ENCODE data around the gene CLN6. TPM values are rescaled to one million over a fixed set of nuclear protein-coding genes. Genes with fewer than 3 reads are reported as not detected.
A peak's percentile ranks its signal among the peaks of the same experiment; 100 is the strongest.

Gene CLN6
- total and polyA plus RNA-seq, 9 of the 15 experiments (the other 6 are each of a cell fraction or from before 2014, with no cell fraction given), result 0.71 to 53.3 (median 39.3) TPM

DNA sequence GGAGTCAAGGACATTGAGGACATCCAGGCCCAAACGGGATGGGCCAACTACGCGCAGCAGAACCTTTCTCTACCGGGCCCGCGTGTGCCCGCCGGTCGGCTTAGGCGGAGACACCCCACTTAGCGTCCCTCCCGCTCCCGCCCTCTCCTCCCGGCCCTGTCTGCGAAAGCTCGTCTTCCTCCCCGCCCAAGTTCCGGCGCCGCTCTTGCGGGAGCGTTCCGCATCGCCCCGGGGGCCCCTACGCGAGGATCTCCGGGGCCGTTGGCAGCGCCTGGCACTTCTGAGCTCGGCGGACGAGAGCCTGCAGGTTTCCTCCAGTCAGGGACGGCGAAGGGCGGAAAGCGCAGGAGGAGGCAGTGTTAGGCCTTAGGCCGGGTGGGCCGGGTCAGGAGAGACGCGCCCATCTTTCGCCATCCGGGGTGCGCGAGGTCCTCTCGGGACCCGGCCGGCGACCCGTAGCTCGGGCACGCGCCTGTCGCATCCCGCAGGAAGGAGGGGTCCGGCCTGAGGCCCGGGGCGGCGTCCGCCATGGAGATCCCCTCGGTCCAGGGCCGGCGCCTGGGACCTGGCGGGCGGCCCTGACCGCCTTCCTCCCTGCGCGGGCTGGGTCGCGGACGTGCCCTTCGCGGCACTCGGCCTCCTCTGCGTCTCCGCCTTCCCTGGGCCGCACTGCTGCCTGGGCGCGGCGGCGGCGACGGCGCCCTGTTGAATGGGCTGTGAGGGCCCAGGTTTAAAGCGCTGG, 48.2 kb upstream of the CLN6 start, which contains the start of gene FEM1B (continued):
- 0 out of 2 replicates have a peak, but pooled peaks have one; percentile 7 for TF ChIP-seq NFE2 (IDR thresholded peaks at IDR 0.05; ENCODE audit: low read depth)
- TF ChIP-seq, protein P1, sequence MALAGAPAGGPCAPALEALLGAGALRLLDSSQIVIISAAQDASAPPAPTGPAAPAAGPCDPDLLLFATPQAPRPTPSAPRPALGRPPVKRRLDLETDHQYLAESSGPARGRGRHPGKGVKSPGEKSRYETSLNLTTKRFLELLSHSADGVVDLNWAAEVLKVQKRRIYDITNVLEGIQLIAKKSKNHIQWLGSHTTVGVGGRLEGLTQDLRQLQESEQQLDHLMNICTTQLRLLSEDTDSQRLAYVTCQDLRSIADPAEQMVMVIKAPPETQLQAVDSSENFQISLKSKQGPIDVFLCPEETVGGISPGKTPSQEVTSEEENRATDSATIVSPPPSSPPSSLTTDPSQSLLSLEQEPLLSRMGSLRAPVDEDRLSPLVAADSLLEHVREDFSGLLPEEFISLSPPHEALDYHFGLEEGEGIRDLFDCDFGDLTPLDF (CRISPR knock-in tag; IDR thresholded peaks at IDR 0.05), result peak; percentile 38
- no peak for TF ChIP-seq TARDBP (IDR thresholded peaks at IDR 0.05)
- TF ChIP-seq MTA3 (IDR thresholded peaks at IDR 0.05; ENCODE audit: borderline replicate concordance), result peak; percentile 98
- peak; percentile 92 for TF ChIP-seq CXXC5 (CRISPR knock-in tag; IDR thresholded peaks at IDR 0.05)
- TF ChIP-seq ELF2 (CRISPR knock-in tag; IDR thresholded peaks at IDR 0.05), result peak; percentile 45; the same call in 1 of the 2 replicates
- TF ChIP-seq, protein P2, sequence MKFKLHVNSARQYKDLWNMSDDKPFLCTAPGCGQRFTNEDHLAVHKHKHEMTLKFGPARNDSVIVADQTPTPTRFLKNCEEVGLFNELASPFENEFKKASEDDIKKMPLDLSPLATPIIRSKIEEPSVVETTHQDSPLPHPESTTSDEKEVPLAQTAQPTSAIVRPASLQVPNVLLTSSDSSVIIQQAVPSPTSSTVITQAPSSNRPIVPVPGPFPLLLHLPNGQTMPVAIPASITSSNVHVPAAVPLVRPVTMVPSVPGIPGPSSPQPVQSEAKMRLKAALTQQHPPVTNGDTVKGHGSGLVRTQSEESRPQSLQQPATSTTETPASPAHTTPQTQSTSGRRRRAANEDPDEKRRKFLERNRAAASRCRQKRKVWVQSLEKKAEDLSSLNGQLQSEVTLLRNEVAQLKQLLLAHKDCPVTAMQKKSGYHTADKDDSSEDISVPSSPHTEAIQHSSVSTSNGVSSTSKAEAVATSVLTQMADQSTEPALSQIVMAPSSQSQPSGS (CRISPR knock-in tag; IDR thresholded peaks at IDR 0.05), result 0 out of 2 replicates have a peak, but pooled peaks have one; percentile 17
- no peak for TF ChIP-seq DACH1 (IDR thresholded peaks at IDR 0.05; ENCODE audit: partially characterized antibody)
- TF ChIP-seq, protein P3, sequence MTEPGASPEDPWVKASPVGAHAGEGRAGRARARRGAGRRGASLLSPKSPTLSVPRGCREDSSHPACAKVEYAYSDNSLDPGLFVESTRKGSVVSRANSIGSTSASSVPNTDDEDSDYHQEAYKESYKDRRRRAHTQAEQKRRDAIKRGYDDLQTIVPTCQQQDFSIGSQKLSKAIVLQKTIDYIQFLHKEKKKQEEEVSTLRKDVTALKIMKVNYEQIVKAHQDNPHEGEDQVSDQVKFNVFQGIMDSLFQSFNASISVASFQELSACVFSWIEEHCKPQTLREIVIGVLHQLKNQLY (CRISPR knock-in tag; conservative IDR thresholded peaks at IDR 0.05), result peak in 1 of 2 experiments; percentile 84; a peak in 1 of 4 replicates
- peak; percentile 58 for TF ChIP-seq NR2C1 (IDR thresholded peaks at IDR 0.05)
- peak; percentile 65 for TF ChIP-seq NR2C1 (tag; IDR thresholded peaks at IDR 0.05)
- peak; percentile 68; the same call in 1 of the 2 replicates for TF ChIP-seq MTA1 (IDR thresholded peaks at IDR 0.05; ENCODE audit: borderline replicate concordance)
- peak; percentile 88; the same call in 1 of the 2 replicates for TF ChIP-seq FOXK1 (CRISPR knock-in tag; IDR thresholded peaks at IDR 0.05; ENCODE audit: borderline replicate concordance)
- TF ChIP-seq POLR3G (IDR thresholded peaks at IDR 0.05; ENCODE audit: extremely low read depth, insufficient read length, insufficient replicate concordance), result no peak
- no peak for TF ChIP-seq SLC30A9 (CRISPR knock-in tag; IDR thresholded peaks at IDR 0.05)
- no peak for TF ChIP-seq FOXA3 (CRISPR knock-in tag; conservative IDR thresholded peaks at IDR 0.05 in 1 of 2, IDR thresholded peaks at IDR 0.05 in 1 of 2)
- TF ChIP-seq POLR2AphosphoS5 (IDR thresholded peaks at IDR 0.05; ENCODE audit: control insufficient read depth, insufficient read depth, low read depth, low read length), result peak; percentile 54; the same call in 1 of the 2 replicates
- TF ChIP-seq, protein P4, sequence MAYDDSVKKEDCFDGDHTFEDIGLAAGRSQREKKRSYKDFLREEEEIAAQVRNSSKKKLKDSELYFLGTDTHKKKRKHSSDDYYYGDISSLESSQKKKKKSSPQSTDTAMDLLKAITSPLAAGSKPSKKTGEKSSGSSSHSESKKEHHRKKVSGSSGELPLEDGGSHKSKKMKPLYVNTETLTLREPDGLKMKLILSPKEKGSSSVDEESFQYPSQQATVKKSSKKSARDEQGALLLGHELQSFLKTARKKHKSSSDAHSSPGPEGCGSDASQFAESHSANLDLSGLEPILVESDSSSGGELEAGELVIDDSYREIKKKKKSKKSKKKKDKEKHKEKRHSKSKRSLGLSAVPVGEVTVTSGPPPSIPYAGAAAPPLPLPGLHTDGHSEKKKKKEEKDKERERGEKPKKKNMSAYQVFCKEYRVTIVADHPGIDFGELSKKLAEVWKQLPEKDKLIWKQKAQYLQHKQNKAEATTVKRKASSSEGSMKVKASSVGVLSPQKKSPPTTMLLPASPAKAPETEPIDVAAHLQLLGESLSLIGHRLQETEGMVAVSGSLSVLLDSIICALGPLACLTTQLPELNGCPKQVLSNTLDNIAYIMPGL (CRISPR knock-in tag; IDR thresholded peaks at IDR 0.05), result peak; percentile 78; the same call in 1 of the 2 replicates
- no peak for TF ChIP-seq TEAD2 (tag; IDR thresholded peaks at IDR 0.05)
- 0 out of 4 replicates have a peak, but pooled peaks of 1 of the 2 experiments have one; percentile 4 for TF ChIP-seq CSDE1 (IDR thresholded peaks at IDR 0.05)
- TF ChIP-seq, protein P5, sequence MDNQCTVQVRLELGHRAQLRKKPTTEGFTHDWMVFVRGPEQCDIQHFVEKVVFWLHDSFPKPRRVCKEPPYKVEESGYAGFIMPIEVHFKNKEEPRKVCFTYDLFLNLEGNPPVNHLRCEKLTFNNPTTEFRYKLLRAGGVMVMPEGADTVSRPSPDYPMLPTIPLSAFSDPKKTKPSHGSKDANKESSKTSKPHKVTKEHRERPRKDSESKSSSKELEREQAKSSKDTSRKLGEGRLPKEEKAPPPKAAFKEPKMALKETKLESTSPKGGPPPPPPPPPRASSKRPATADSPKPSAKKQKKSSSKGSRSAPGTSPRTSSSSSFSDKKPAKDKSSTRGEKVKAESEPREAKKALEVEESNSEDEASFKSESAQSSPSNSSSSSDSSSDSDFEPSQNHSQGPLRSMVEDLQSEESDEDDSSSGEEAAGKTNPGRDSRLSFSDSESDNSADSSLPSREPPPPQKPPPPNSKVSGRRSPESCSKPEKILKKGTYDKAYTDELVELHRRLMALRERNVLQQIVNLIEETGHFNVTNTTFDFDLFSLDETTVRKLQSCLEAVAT (IDR thresholded peaks at IDR 0.05), result no peak
- TF ChIP-seq LEF1 (IDR thresholded peaks at IDR 0.05), result 0 out of 2 replicates have a peak, but pooled peaks have one; percentile 11
